Activated naive CD8-positive, alpha-beta T cell treated with anti-CD3 and anti-CD28 coated beads for 36 hours (primary cell): ENCODE results near the gene TMEM242. TPM values are rescaled to one million over a fixed set of nuclear protein-coding genes. Genes with fewer than 3 reads are reported as not detected.

ENCODE experiments used
- DNase-seq: peaks from one replicate; pipeline ENCODE4 v3.0.0; 2021
- H3K27ac Mint-ChIP-seq: one replicate; pipeline ENCODE4 v1.8.0; 2022; ENCODE audit warnings: mild to moderate bottlenecking, moderate library complexity, mixed read lengths
- H3K27me3 Mint-ChIP-seq: one replicate; pipeline ENCODE4 v1.8.0; 2022; ENCODE audit warnings: mild to moderate bottlenecking, mixed read lengths
- H3K36me3 Mint-ChIP-seq: one replicate; pipeline ENCODE4 v1.8.0; 2021; ENCODE audit warnings: mild to moderate bottlenecking, mixed read lengths
- H3K4me1 Mint-ChIP-seq: one replicate; pipeline ENCODE4 v1.8.0; 2021; ENCODE audit warnings: mixed read lengths
- H3K4me3 Mint-ChIP-seq: one replicate; pipeline ENCODE4 v1.8.0; 2022; ENCODE audit warnings: mild to moderate bottlenecking, moderate library complexity, mixed read lengths
- H3K9me3 Mint-ChIP-seq: one replicate; pipeline ENCODE4 v1.8.0; 2022; ENCODE audit warnings: mixed read lengths
- total RNA-seq, 2 experiments: library from RNA; stranded (reverse); gene quantifications; one replicate each; pipeline ENCODE4 v1.2.3, GENCODE V29; 2021

The TMEM242 gene
- total RNA-seq, 2 experiments from 2014 or later: 10.2 to 10.5 TPM

GRCh38 chr6:157263881-157264397, 59.4 kb downstream of the TMEM242 start:
- Mint-ChIP-seq H3K4me3 (no peak overlapping the region), H3K27ac (no peak overlapping the region), H3K27me3 (no peaks in the 10 kb centered on the region), H3K4me1 (no peaks in the 10 kb centered on the region), H3K36me3 (no peaks in the 10 kb centered on the region), H3K9me3 (no peaks in the 10 kb centered on the region)
- DNase-seq: no peak

- no peaks in the 10 kb centered on the region for H3K4me1 Mint-ChIP-seq
- no peak overlapping the region for H3K27ac Mint-ChIP-seq
- H3K27me3 Mint-ChIP-seq: no peaks in the 10 kb centered on the region
- no peaks in the 10 kb centered on the region for H3K36me3 Mint-ChIP-seq
- no peak for DNase-seq
- no peak overlapping the region for H3K4me3 Mint-ChIP-seq
- no peaks in the 10 kb centered on the region for H3K9me3 Mint-ChIP-seq
These were observed 60.2 kb downstream of the TMEM242 start for GRCh38 chr6:157263146-157263545.

DNA sequence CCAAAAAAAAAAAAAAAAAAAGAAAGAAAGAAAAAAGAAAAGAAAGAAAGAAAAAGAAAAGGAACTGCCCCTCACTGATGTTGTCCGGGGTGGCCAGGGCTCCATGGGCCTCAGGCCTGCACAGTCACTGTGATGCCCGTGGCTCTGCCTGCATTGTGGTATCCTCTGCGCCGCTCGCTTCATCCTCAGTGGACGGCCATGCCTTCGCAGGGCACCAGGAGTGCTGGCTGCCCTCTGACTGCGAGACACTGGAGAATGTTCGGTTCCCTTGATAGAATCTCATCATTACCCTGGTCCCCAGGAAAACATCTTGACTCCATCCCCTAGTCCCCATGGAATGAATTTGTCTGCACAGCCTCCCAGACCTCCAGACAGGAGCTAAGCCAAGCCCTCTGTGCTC, 61.7 kb downstream of the TMEM242 start:
- no peak overlapping the region for H3K4me3 Mint-ChIP-seq
- peak overlapping the region; percentile 21 for H3K27ac Mint-ChIP-seq
- H3K9me3 Mint-ChIP-seq: no peaks in the 10 kb centered on the region
- no peaks in the 10 kb centered on the region for H3K36me3 Mint-ChIP-seq
- no peak for DNase-seq
- H3K4me1 Mint-ChIP-seq: no peaks in the 10 kb centered on the region
- H3K27me3 Mint-ChIP-seq: no peaks in the 10 kb centered on the region

- DNase-seq: no peak
- no peak overlapping the region for H3K27ac Mint-ChIP-seq
- no peaks in the 10 kb centered on the region for H3K9me3 Mint-ChIP-seq
- no peaks in the 10 kb centered on the region for H3K27me3 Mint-ChIP-seq
- no peak overlapping the region for H3K4me3 Mint-ChIP-seq
- H3K36me3 Mint-ChIP-seq: no peaks in the 10 kb centered on the region
- no peaks in the 10 kb centered on the region for H3K4me1 Mint-ChIP-seq
These were observed 62.4 kb downstream of the TMEM242 start for GRCh38 chr6:157260735-157261410.

DNA sequence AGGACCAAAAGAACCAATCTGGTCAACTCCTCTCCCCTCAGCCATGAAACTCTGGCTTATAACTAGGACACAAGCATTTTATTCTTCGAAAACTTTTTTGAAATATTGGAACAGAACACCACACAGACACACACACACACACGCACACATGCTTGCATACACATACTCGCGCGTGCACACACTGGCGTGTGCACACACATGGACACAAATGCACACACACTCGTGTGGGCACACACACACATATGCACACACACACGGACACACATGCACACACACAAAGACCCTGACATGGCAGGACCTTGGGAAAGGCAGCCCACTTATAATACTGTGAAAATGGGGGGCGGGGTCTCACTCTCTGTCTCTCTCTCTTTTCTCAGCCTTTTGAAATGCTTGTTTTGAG, 63.9 kb downstream of the TMEM242 start:
- Mint-ChIP-seq H3K27me3 (no peaks in the 10 kb centered on the region), H3K36me3 (no peaks in the 10 kb centered on the region), H3K4me1 (no peaks in the 10 kb centered on the region), H3K4me3 (no peak overlapping the region), H3K9me3 (no peaks in the 10 kb centered on the region), H3K27ac (no peak overlapping the region)
- no peak for DNase-seq

DNA sequence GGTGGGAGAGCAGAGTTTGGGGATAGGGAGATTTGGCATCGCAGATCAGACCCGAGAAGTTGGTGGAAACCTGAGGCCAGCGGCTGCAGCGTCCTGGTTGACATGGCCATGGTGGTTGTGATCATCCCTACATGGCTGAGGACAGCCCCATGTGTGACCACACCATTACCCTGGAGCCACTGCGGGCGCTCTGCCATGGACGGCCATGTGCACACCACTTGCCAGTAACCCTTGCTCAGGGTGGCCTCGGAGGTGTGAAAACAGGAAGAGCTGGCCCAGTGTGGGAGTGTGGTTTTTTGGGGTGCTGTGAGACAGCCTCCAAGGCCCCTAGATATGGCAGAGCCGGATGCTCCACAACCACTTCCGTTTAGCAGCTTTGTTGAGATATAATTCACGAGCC, 64.4 kb downstream of the TMEM242 start:
- Mint-ChIP-seq H3K4me3 (no peak overlapping the region), H3K9me3 (no peaks in the 10 kb centered on the region), H3K27me3 (no peaks in the 10 kb centered on the region), H3K4me1 (no peaks in the 10 kb centered on the region), H3K27ac (no peak overlapping the region), H3K36me3 (no peaks in the 10 kb centered on the region)
- DNase-seq: no peak

DNA sequence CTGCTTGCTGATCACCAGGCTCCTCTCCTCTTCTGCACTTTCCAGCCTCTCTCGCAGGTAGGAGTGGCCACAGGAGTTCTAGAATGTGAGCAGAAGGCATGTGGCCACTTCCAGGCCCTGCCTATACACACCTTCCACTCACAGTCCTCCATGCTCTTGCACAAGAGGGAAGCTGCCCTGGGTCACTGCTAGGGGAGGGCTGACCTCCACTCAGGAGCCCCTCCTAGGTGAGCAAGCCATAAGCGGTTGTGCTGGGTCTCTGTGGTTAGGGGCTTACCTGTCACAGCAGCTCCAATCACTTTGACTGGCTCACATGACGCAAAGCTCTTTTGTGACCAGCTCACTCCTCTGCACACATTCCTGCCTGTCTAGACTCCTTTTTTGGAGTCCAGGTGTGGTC, 68.2 kb downstream of the TMEM242 start:
- Mint-ChIP-seq H3K9me3 (no peaks in the 10 kb centered on the region), H3K4me1 (no peaks in the 10 kb centered on the region), H3K27me3 (peaks cover 3% of the 10 kb centered on the region), H3K4me3 (no peak overlapping the region), H3K27ac (no peak overlapping the region), H3K36me3 (no peaks in the 10 kb centered on the region)
- DNase-seq: no peak

GRCh38 chr6:157254538-157254937, 68.8 kb downstream of the TMEM242 start:
- no peak overlapping the region for H3K4me3 Mint-ChIP-seq
- H3K9me3 Mint-ChIP-seq: no peaks in the 10 kb centered on the region
- no peaks in the 10 kb centered on the region for H3K4me1 Mint-ChIP-seq
- H3K27me3 Mint-ChIP-seq: peaks cover 3% of the 10 kb centered on the region
- H3K27ac Mint-ChIP-seq: no peak overlapping the region
- H3K36me3 Mint-ChIP-seq: no peaks in the 10 kb centered on the region
- DNase-seq: no peak

DNA sequence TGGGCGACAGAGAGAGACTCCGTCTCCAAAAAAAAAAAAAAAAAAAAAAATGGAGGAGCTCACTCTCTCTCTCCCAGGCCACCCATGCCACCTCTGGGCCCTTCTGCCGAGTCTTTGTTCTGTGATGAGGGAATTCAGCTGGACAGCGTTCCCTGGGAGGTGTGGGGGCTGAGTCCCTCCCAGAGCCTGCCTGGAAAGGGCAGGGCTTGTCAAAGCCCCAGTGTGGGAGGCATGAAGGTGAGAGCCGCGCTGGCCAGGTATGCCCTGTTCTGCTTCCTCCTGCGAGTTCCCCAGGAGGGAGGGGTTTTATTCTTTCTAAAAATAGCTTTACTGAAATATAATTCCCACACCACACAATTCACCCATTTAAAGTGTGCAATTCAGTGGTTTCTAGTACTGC, 69.6 kb downstream of the TMEM242 start:
- Mint-ChIP-seq H3K36me3 (no peaks in the 10 kb centered on the region), H3K9me3 (no peaks in the 10 kb centered on the region), H3K4me1 (no peaks in the 10 kb centered on the region), H3K27me3 (peaks cover 3% of the 10 kb centered on the region), H3K4me3 (no peak overlapping the region), H3K27ac (no peak overlapping the region)
- no peak for DNase-seq

DNA sequence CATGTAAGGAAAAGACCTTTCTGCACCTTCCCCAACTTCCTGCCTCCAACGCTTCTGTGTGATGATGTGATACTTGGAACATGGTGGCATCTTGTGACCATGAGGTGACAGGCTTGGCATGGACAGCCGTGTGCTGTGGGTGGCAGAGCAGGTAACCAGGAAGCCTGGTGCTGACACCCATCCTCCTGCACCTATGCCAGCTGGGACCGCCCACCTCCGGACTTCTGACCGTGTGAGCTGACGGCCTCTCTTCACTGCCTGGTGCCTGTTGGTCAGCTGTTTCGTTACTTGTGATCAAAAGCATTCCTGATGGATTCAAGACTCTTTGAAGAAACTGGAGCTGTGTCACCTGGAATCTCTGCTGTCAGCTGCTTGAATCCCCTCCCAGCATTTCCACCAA, 70.3 kb downstream of the TMEM242 start:
- no peak overlapping the region for H3K27ac Mint-ChIP-seq
- no peaks in the 10 kb centered on the region for H3K4me1 Mint-ChIP-seq
- H3K27me3 Mint-ChIP-seq: peaks cover 3% of the 10 kb centered on the region
- DNase-seq: no peak
- H3K9me3 Mint-ChIP-seq: peaks cover 2% of the 10 kb centered on the region
- H3K36me3 Mint-ChIP-seq: no peaks in the 10 kb centered on the region
- H3K4me3 Mint-ChIP-seq: no peak overlapping the region

GRCh38 chr6:157251586-157252247, 71.6 kb downstream of the TMEM242 start:
- Mint-ChIP-seq H3K4me1 (no peaks in the 10 kb centered on the region), H3K27me3 (peaks cover 3% of the 10 kb centered on the region), H3K27ac (no peak overlapping the region), H3K4me3 (no peak overlapping the region), H3K9me3 (peaks cover 2% of the 10 kb centered on the region), H3K36me3 (no peaks in the 10 kb centered on the region)
- DNase-seq: no peak

DNA sequence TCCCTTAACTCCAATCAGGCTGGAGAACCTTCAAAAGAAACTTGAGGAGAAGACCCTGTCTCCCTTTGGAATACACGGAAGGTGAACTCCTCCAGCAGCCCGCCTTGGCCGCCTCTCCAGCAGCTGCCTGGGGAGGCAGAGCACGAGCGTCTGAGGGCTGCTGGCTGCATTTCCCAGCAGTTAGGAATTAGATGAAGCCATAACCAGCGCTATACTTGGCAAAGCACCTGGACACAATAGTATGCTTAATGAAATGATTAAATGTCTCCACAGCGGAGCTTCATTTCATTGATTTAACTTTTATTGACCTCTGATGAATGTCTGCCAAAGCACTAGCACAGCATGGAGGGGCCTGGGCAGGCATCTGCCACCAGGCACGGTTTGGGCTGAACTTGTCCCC, 73.5 kb downstream of the TMEM242 start:
- H3K36me3 Mint-ChIP-seq: no peaks in the 10 kb centered on the region
- H3K4me3 Mint-ChIP-seq: no peak overlapping the region
- DNase-seq: no peak
- no peak overlapping the region for H3K27ac Mint-ChIP-seq
- peaks cover 3% of the 10 kb centered on the region for H3K27me3 Mint-ChIP-seq
- no peaks in the 10 kb centered on the region for H3K4me1 Mint-ChIP-seq
- H3K9me3 Mint-ChIP-seq: peaks cover 2% of the 10 kb centered on the region

- Mint-ChIP-seq H3K27ac (no peak overlapping the region), H3K9me3 (peaks cover 2% of the 10 kb centered on the region), H3K4me3 (no peak overlapping the region), H3K4me1 (no peaks in the 10 kb centered on the region), H3K36me3 (no peaks in the 10 kb centered on the region), H3K27me3 (peaks cover 3% of the 10 kb centered on the region)
- DNase-seq: no peak
These were observed 75.1 kb downstream of the TMEM242 start for GRCh38 chr6:157248264-157248663.

GRCh38 chr6:157246771-157247484, 76.4 kb downstream of the TMEM242 start:
- no peak for DNase-seq
- Mint-ChIP-seq H3K27ac (no peak overlapping the region), H3K27me3 (peaks cover 3% of the 10 kb centered on the region), H3K9me3 (peaks cover 2% of the 10 kb centered on the region), H3K36me3 (no peaks in the 10 kb centered on the region), H3K4me1 (no peaks in the 10 kb centered on the region), H3K4me3 (no peak overlapping the region)

DNA sequence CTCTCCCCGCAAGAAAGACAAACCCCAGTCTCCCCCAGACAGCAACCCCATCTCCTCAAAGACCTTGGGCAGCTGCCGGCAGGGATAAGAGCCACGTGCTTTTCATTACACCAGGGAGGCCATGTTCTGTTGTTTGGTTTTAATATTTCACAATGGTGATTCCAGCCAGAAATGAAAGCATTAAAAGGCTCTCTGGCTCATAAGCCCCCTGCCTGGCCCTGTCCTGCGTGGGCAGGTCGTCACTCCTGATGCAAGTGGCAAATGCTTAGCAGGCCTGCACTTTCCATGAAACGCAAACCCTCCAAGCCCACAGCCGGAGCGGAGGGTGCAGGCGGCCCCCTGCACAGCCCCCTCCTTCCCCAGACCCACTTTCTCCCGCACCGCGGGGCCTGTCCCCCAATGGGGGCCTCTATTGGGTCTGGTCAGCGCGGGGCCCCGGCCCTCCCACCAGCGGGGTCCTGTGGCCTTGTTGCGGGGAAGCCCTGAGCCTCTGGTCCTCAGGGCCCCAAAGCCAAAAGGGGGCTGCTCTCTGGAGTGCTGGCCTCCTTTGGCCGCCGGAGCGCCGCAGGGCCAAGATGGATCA, 77.2 kb downstream of the TMEM242 start:
- Mint-ChIP-seq H3K27ac (no peak overlapping the region), H3K4me1 (no peaks in the 10 kb centered on the region), H3K9me3 (peaks cover 2% of the 10 kb centered on the region), H3K4me3 (no peak overlapping the region), H3K36me3 (no peaks in the 10 kb centered on the region), H3K27me3 (peaks cover 3% of the 10 kb centered on the region)
- no peak for DNase-seq
